GM18867 (cell line): ENCODE results near the gene C19orf53.

Source experiments
- ATAC-seq: cut with Tn5 transposase; IDR thresholded peaks from one replicate; pipeline ENCODE4 v1.9.1; 2021; ENCODE audit warnings: mild to moderate bottlenecking, moderate library complexity; ENCODE audit not compliant: unreplicated experiment

The C19orf53 gene

DNA sequence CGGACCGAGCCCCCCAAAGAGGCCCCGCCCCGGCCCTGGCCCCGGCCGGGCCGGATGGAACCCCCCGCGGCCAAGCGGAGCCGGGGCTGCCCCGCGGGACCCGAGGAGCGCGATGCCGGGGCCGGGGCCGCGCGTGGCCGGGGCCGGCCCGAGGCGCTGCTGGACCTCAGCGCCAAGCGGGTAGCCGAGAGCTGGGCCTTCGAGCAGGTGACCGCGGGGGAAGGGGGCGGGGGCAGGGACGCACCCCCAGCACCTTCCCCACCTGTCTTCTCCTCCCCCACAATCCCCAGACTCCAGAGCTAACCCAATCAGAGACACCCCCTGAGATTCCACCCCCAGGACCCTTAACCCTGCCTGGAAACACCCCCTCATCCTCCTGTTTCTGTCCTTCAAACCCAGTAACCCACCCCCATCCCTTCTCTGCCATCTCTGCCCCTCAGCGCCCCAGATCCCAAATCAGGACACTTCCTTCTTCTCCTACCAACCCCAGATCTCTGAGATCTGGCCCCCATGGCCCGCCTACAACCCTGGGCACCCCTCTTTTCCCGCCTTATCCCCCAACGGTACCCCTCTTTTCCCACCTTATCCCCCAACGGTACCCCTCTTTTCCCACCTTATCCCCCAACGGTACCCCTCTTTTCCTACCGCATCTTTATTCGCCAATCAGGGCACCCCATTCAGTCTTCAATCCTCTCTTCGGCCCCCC is 21.5 kb downstream of the C19orf53 start:
- ATAC-seq, result peak; percentile 25

DNA sequence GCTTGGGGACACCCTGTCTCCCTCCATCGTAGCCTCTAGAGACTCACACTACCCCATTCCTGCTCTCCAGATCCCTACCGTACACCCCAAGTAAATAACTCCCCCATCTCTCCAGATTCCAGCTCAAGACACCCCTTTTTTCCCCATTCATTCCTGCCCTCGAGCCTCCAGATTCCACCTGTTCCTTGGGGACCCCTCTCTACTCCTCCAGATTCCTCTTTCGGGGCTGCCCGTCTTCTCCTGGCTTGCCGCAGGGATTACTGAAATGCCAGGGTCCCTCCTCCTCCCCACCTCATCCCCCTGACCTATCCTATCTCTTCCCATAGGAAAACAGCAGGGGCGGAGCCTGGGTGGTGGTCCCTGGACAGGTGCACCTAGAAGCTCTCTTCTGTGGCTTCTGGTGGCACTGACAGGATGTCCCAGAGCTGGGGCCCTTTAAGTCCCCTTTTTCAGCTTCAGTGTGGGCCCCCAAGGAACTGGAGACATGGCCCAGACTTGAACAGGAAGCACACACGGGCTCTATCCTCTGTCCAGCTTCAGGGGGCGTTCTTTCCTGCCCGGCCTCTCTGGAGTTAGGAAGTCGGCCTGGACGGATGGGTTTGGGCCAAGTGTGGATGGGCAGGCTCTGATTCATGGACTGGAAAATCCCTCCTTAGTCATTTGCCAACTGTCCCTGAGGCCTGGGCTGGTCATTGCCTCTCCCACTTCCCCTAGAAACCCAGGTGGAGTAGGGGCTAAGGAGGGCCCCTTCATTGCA is 22.2 kb downstream of the C19orf53 start:
- no peak for ATAC-seq

DNA sequence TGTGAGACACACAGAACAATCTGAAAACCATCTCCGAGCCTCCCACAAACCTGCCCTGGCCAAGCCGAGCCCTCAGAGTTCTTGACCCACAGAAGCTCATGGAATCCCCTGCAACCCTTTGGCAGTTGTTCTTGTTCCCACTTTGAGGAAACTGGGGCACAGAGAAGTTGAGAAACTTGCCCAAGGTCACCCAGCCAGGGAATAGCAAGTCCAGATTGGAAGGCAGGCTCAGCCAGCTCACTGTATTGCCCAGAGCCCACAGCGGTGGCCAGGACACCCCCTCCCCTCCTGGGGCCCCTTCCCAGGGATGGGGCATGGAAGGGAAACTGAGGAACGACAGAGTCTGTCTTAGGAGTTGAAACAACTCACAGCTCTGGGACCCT is 22.8 kb downstream of the C19orf53 start:
- ATAC-seq, result no peak

DNA sequence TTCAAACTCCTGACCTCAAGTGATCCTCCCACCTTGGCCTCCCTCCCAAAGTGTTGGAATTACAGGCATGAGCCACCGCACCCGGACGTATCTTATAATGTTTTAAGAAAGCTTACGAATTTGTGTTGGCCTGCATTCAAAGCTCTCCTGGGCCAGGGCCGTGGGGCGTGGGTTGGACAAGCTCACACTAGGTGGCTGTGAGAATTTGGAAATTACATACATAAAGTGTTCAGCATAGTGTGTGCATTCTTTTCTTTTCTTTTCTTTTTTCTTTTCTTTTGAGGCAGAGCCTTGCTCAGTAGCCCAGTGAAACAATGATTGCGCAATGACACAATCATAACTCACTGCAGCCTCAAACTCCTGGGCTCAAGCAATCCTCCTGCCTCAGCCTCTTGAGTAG is 23.6 kb downstream of the C19orf53 start:
- ATAC-seq, result no peak

DNA sequence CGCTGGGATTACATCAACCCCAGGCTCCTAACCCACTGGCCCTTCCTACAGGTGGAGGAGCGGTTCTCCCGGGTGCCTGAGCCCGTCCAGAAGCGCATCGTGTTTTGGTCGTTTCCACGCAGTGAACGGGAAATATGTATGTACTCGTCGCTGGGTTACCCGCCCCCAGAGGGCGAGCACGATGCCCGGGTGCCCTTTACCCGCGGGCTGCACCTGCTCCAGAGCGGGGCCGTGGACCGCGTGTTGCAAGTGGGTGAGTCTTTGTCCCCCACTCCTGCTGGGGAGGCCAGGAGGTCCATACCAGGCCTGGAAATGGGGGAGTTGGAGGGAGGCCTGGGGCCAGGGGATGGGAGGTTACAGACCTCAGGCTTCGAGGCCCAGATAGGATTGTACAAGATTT is 25.4 kb downstream of the C19orf53 start:
- no peak for ATAC-seq

DNA sequence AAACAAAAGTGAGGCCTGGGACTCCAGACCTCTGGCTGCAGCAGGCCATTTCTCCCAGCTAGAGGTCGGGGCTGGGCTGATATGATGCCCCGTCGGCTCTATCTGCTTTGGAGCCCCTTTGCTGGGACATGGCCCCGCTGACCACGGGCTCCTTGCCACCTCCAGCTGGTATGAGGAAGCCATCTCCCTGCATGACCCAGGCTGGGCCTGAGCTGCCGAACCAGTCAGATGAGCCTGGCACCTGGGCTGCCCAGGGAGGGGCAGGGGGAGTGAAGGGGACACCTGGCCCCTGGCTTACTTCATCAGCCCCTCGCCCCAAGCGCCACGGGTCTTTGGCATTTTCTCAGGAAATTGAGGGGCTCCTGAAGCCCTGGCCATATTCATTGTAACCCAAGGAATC is 28.8 kb downstream of the C19orf53 start:
- ATAC-seq, result no peak

DNA sequence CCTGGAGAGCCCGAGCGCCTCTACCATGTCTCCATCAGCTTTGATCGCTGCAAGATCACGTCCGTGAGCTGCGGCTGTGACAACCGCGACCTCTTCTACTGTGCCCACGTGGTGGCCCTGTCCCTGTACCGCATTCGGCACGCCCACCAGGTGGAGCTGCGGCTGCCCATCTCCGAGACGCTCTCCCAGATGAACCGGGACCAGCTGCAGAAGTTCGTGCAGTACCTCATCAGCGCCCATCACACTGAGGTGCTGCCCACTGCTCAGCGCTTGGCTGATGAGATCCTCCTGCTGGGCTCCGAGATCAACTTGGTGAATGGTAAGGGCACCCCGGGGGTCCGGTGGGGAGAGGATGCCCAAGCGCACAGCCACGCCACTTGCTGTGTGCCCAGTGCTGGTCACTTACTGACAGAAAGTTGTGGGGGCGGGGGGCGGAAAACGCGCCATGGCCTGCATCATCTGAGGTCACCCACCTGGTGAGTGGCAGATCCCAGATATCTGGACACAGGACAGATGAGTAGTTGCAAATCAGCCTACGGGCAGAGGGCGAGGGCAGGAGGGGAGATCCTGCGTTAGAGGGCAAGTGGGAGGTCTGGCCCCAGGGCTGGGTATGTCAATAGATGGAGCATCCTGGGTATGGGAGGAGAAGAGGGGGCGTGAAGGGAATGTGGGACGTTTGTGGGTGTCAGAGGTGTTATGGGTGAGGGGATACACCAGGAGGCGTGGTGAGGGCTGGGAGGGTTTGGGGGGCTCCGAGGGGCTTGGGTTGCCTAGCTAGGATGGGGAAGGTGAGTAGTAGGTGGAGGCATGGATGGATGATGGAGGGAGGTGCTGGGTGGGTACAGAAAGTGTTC is 30.8 kb downstream of the C19orf53 start:
- ATAC-seq, result no peak

DNA sequence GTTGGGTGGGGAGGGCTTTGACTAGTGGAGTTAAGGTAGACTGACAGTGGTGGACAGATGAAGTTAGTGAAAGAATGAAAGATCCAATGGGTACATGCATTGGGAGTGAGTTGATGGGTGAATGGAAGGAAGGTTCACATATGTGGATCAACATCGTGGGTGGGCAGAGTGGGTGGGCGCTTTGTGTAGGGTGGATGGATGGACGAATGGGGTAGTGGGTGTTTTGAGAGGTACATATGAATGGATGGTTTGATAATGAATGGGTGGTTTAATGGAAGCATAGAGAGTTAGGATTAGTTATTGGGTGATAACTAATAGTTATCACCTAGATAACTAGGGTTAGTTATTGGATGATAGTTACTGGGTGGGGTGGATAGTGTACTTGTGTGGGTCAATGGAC is 32.5 kb downstream of the C19orf53 start:
- no peak for ATAC-seq

DNA sequence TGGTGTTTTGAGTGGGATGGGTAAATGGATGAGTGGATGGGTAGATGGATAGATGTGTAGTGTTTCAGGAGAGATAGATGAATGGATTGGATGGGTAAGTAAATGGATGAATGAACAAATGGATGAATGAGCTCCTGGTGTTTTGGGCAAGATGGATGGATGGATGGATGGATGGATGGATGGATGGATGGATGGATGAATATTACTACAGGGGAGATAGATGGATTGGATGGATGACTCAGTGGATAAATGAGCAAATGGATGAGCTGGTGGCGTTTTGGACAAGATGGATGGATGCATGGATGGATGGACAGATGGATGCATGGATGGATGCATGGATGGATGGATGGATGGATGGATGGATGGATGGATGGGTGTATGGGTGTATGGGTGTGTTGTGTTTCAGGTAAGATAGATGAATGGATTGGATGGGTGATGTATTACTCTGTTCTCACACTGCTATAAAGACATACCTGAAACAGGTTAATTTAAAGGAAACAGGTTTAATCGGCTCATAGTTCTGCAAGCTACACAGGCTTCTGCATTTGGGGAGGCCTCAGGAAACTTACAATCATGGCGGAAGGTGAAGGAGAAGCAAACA is 33.3 kb downstream of the C19orf53 start:
- ATAC-seq, result no peak

DNA sequence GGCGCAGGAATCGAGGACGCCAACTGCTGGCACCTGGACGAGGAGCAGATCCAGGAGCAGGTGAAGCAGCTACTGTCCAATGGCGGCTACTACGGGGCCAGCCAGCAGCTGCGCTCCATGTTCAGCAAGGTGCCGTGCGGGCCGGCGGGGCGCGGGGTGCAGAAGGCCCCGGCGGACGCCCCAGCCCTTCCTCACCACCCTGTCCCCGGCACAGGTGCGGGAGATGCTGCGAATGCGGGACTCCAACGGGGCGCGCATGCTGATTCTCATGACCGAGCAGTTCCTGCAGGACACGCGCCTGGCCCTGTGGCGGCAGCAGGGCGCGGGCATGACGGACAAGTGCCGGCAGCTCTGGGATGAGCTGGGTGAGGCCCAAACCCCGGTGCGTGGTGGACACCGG is 34.6 kb downstream of the C19orf53 start:
- no peak for ATAC-seq

DNA sequence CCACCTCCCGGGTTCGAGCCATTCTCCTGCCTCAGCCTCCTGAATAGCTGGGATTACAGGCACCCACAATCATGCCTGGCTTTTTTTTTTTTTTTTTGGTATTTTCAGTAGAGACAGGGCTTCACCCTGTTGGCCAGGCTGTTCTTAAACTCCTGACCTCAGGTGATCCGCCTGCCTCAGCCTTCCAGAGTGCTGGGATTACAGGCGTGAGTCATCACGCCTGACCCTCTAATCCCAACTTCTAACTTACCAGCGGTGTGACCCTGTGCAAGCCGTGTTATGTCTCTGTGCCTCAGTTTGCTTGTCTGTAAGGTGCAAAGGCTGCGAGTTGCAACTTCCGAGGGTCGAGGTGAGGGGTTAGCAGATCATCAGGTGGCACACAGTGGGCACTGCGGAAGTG is 38.3 kb downstream of the C19orf53 start:
- ATAC-seq, result no peak

DNA sequence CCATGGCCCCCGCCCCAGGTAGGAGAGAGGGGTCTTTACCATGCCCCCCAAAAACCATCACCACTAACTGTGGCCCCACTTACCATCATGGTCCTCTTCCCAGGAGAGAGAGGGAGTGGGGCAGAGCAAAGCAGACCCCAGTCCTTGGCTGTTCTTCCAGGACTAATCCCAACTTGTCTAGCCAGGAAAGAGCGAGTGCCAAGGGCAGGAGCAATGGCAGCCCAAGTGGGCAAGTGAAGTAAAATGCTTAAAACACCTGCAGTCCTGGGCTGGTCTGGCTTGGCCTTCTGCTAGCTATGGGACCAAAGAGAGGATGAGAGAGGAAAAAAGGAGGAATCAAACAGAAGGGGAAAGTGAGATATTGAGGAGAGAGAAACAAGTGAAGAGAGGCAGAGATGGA is 38.9 kb downstream of the C19orf53 start:
- ATAC-seq, result no peak

DNA sequence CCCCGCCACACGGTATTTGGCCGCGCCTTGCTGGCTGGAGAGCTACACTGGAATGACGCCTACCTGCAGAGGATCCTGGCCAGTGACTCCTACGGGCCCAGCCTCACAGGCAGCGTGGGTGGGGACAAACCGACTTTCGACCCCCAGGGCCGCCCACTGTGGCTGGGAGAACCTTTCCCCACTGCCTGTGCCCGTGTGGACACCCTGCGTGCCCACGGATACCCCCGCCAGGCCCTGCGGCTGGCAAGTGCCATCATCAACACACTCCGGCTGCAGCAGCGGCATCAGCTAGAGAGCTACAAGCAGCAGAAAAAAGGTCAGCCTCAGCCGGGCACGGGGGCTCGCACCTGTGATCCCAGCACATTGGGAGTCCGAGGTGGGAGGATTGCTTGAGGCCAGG is 40.3 kb downstream of the C19orf53 start:
- no peak for ATAC-seq

DNA sequence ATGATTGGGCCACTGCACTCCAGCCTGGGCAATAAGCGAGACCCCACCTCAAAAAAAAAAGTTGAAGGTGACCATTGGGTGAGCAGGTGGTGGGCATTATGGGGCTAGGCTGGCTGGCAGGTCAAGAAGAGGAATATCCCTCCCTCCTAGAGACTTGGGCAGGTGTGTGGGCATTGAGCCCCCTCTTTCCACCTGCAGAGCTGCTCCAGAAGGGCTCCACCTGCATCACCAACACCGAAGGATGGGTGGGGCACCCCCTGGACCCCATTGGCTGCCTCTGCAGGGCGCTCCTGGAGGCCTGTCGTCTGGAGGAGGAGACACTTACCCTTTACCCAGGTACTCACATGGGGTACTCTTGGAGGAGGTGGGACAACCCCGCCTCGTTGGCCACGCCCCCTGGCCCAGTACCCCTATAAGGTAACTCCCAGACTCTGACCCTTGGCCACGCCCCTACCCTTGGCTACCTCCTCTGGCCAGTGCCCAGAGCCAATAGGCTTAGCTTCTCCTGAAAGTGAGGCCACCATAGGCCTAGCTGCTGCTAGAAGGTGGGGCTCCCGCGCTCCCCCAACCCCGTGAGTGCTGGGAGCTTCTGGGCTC is 42.9 kb downstream of the C19orf53 start:
- ATAC-seq, result no peak

DNA sequence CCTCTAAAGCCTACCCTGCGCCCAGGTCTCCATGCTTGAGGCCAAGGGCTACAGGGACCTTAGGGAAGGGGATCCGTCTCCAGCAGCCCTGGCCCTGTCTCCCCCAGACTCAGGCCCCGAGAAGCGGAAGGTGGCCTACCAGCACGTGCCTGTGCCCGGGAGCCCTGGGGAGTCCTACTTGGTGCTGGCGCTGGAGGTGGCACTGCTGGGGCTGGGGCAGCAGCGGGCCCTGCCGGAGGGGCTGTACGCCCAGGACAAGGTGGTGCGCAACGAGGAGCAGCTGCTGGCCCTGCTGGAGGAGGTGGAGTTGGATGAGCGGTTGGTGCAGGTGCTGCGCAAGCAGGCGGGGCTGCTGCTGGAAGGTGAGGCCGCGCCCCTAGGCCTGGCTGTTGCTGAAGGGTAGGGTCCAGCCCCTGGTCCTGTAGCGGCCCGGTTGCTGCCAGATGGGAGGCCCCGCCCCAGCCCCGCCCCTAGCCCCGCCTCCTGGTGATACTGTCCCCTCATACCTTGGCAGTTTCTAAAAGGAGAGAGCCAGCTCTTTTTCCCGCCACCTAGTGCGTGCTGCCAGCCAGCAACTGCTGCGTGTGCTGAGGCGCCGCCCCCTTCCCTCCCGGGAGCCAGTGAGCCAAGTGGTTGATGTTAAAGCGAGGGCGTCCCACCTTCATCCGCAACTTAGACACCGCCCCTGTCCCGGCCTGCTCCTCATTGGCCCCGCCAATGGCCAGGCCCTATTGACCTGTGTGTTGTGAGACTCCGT is 43.5 kb downstream of the C19orf53 start:
- no peak for ATAC-seq

DNA sequence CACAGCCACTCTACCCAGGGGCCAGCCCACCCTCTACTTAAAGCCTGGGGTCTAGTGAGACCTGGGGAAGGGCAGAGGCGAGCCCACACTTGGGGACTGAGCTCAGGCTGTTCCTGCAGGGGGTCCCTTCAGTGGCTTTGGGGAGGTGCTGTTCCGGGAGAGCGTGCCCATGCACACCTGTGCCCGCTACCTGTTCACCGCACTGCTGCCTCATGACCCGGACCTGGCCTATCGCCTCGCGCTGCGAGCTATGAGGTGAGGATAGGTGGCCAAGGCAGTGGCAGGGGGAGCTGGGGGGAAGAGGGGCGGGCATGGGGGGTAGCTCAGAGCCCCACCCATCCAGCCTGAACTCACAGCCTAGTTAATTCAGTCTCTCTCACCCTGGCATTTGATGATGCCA is 45.0 kb downstream of the C19orf53 start:
- no peak for ATAC-seq

DNA sequence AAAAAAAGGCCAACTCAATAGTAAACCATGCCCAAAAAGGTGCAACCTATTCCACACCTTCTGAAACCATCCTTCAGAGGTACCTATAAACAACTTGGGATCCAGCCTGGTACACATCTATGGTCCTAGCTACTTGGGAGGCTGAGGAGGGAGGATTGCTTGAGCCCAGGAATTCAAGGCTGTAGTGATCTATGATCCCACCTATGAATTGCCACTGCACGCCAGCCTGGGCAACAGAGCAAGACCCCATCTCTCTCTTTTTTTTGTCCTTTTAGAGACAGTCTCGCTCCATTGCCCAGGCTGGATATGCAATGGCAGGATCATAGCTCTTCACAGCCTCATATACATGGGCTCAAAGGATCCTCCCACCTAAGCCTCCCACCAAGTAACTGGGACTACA is 47.0 kb downstream of the C19orf53 start:
- no peak for ATAC-seq

DNA sequence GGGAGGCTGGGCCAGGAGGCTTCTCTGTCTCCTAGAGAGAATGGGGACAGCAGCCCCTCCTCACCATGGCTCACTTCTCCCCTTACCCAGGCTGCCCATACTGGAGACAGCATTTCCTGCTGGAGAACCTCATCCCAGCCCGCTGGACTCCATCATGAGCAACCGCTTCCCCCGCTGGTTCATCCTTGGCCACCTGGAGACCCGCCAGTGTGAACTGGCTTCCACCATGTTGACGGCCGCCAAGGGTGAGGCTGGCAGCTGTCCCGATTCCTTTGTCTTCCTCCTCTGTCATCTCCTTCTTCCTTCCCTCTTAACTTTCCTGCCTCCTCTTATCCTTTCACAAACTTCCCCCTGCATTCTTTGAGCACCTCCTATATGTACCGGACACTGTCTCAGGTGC is 49.0 kb downstream of the C19orf53 start:
- no peak for ATAC-seq

DNA sequence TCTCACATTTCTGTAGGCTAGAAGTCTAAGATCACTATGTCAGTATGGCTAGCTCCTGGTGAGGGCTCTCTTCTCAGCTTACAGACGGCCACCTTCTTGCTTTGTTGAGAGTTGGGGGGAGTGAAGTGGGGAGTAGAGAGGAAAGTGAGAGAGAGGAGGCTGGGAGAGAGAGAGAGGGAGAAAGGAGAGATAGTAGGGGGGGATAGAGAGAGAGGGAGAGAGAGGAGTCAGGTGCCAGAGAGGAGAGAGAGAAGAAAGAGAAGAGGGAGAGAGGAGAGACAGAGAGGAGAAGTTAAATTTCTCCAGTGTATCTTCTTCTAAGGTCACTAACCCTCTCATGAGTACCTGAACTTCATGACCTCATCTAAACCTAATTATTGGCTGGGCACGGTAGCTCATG is 49.6 kb downstream of the C19orf53 start:
- ATAC-seq, result no peak

DNA sequence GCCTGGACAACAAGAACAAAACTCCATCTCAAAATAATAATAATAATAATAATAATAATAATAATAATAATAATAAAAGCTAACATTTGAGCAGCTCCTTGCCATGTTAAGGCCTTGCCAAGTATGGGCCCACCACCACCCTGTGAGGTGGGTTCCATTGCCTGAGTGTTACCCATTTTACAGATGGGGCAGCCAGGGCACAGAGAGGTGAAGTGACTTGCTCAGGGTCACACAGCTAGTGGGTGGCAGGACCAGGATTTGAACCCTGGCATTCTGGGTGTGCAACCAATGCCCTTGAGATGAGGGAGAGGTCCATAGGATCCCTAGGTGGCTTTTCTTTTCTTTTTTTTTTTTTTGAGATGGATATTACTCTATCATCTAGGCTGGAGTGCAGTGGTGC is 50.4 kb downstream of the C19orf53 start:
- ATAC-seq, result no peak
